Calu3 (cell line): ENCODE data around the gene VEGFB. TPM values are rescaled to one million over a fixed set of nuclear protein-coding genes. Genes with fewer than 3 reads are reported as not detected.
A peak's percentile ranks its signal among the peaks of the same experiment; 100 is the strongest.

Experiments
- BruUV-seq: library from RNA; stranded (reverse); fragments of 400-500 nt; replicated peaks from 2 replicates; lab custom pipeline; 2021; lab: Mats Ljungman, UMichigan
- CTCF ChIA-PET: fragments of 300-600 bp; sonication (Branson Sonifier 250); formaldehyde crosslinking; loops from one replicate; lab custom pipeline; 2022; ENCODE audit warnings: antibody characterized with exemption; lab: Charles Lee
- DNase-seq: peaks from one replicate; pipeline ENCODE4 v3.0.0; 2022
- H3K27ac Mint-ChIP-seq: one replicate; pipeline ENCODE4 v1.8.0; 2022; ENCODE audit warnings: mixed read lengths; ENCODE audit not compliant: unreplicated experiment
- H3K27me3 Mint-ChIP-seq: one replicate; pipeline ENCODE4 v1.8.0; 2022; ENCODE audit warnings: mixed read lengths; ENCODE audit not compliant: unreplicated experiment
- H3K36me3 Mint-ChIP-seq: one replicate; pipeline ENCODE4 v1.8.0; 2022; ENCODE audit warnings: mild to moderate bottlenecking, moderate library complexity, mixed read lengths; ENCODE audit not compliant: insufficient read depth, unreplicated experiment
- H3K4me1 Mint-ChIP-seq: one replicate; pipeline ENCODE4 v1.8.0; 2022; ENCODE audit warnings: mild to moderate bottlenecking, low read depth, mixed read lengths; ENCODE audit not compliant: unreplicated experiment
- H3K4me3 Mint-ChIP-seq: one replicate; pipeline ENCODE4 v1.8.0; 2022; ENCODE audit warnings: mild to moderate bottlenecking, low read depth, moderate library complexity, mixed read lengths; ENCODE audit not compliant: unreplicated experiment
- H3K9me3 Mint-ChIP-seq: one replicate; pipeline ENCODE4 v1.8.0; 2022; ENCODE audit warnings: low read depth, mixed read lengths; ENCODE audit not compliant: unreplicated experiment
- CTCF ChIP-seq: fragments of 200-600 bp; IDR thresholded peaks from one replicate; pipeline ENCODE4 v1.8.0; 2022; ENCODE audit warnings: antibody characterized with exemption; ENCODE audit not compliant: unreplicated experiment
- intact Hi-C: fragments of 100-400 bp; cut with micrococcal nuclease; formaldehyde crosslinking; loops from one replicate; pipeline ENCODE4 v1.10.0; 2022; ENCODE audit not compliant: unreplicated experiment
- total RNA-seq: library from RNA; stranded (reverse); gene quantifications from 2 replicates; pipeline ENCODE4 v1.2.3, GENCODE V29; 2022

Gene VEGFB
- total RNA-seq, 1 experiment from 2014 or later, result 91.5 TPM

GRCh38 chr11:64237484-64237951 lies 3.1 kb downstream of the VEGFB start:
- Mint-ChIP-seq H3K27ac (peak overlapping the region; percentile 88), H3K27me3 (no peaks in the 10 kb centered on the region), H3K36me3 (peaks cover 89% of the 10 kb centered on the region), H3K4me3 (peak overlapping the region; percentile 51), H3K9me3 (no peaks in the 10 kb centered on the region), H3K4me1 (peaks cover 25% of the 10 kb centered on the region)
- peak; percentile 83 for DNase-seq
- intact Hi-C loops, result loop anchor here (2.0 kb wide), 1 partner anchor 53 kb away; no protein-coding TSS in a partner anchor
- no peak for TF ChIP-seq CTCF
- no TSS peak for BruUV-seq
- CTCF ChIA-PET, result interaction anchor here (0.6 to 1.6 kb wide), 6 partner anchors 9 to 118 kb away, joined by 3 to 7 read pairs (median 6); partner anchors contain the start of genes NUDT22, PPP1R14B and TRPT1

- DNase-seq, result no peak
- Mint-ChIP-seq H3K4me1 (peaks cover 30% of the 10 kb centered on the region), H3K4me3 (peak overlapping the region; percentile 51), H3K27me3 (no peaks in the 10 kb centered on the region), H3K27ac (peak overlapping the region; percentile 88), H3K36me3 (peaks cover 89% of the 10 kb centered on the region), H3K9me3 (no peaks in the 10 kb centered on the region)
- CTCF ChIA-PET, result interaction anchor here (0.6 to 1.6 kb wide), 5 partner anchors 12 to 117 kb away, joined by 3 to 6 read pairs (median 5); partner anchors contain the start of genes NUDT22 and TRPT1
- no TSS peak for BruUV-seq
- TF ChIP-seq CTCF, result no peak
- intact Hi-C loops, result no loop called here
Measured at GRCh38 chr11:64238076-64238475, 3.7 kb downstream of the VEGFB start.

GRCh38 chr11:64238999-64239398 lies 4.6 kb downstream of the VEGFB start:
- no peak overlapping the region for H3K4me3 Mint-ChIP-seq
- DNase-seq, result no peak
- BruUV-seq, result no TSS peak
- no peaks in the 10 kb centered on the region for H3K27me3 Mint-ChIP-seq
- no peaks in the 10 kb centered on the region for H3K9me3 Mint-ChIP-seq
- intact Hi-C loops, result no loop called here
- peaks cover 39% of the 10 kb centered on the region for H3K4me1 Mint-ChIP-seq
- no peak for TF ChIP-seq CTCF
- H3K36me3 Mint-ChIP-seq, result peaks cover 90% of the 10 kb centered on the region
- CTCF ChIA-PET, result no interaction called here
- H3K27ac Mint-ChIP-seq, result no peak overlapping the region

DNA sequence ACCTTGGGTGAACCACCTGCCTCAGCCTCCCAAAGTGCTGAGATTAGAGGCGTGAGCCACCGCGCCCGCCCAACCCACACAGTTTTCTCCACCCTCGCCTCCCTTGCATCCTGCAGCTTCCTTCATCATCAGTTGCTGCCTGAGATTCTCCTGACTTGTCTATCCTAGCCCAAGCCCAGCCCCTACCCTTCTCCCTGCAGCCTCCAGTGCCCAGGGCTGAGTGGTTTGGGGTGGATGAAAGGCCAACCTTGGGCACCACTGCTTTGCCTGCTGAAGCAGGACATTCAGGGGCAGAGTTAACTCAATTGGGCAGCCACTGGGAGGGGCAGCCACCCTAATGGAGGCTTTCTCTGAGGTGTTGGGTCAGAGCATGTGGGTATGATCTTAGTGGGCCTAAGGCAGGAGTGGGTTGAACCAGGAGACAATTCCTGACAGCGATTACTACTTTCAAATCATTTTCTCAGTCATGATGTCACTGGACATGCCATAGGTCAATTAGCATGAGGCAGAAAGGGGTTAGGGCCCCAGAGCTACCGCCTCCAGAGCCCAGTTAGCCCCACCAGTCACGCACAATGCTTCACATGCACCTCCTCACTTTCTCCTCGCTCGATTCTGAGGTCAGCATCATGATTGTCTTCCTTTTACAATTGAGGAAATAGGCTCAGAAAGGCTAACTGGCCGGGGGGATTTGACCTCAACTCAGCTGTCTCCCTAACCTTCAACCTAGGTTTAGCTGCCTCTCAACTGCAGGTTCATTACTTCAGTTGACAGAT lies 5.5 kb downstream of the VEGFB start:
- no peak for TF ChIP-seq CTCF
- CTCF ChIA-PET, result interaction anchor here (0.5 kb wide), 1 partner anchor 34 kb away, joined by 3 read pairs; no protein-coding TSS in a partner anchor
- H3K4me1 Mint-ChIP-seq, result peaks cover 42% of the 10 kb centered on the region
- no peaks in the 10 kb centered on the region for H3K9me3 Mint-ChIP-seq
- BruUV-seq, result no TSS peak
- peak overlapping the region; percentile 89 for H3K27ac Mint-ChIP-seq
- intact Hi-C loops, result loop anchor here (10.0 kb wide), 1 partner anchor 65 kb away; the partner anchor contains the start of genes CATSPERZ and ESRRA
- H3K27me3 Mint-ChIP-seq, result no peaks in the 10 kb centered on the region
- H3K36me3 Mint-ChIP-seq, result peaks cover 95% of the 10 kb centered on the region
- peak overlapping the region; percentile 96 for H3K4me3 Mint-ChIP-seq
- no peak for DNase-seq
